KMS-11 (cell line): Measurements from ENCODE around the gene SDK2.

Experiments used
- H2AFZ ChIP-seq: fragments of 200-600 bp; sonication (generic); 2 replicates; pipeline ENCODE4 v1.6.1; 2016; ENCODE audit warnings: antibody characterized with exemption, mixed run types, low read depth
- H3K27ac ChIP-seq: fragments of 200-600 bp; sonication (generic); 2 replicates; pipeline ENCODE4 v1.6.1; 2016; ENCODE audit warnings: mild to moderate bottlenecking, mixed run types
- H3K27me3 ChIP-seq: fragments of 200-600 bp; sonication (generic); 2 replicates; pipeline ENCODE4 v1.6.1; 2017; ENCODE audit warnings: mild to moderate bottlenecking, low read depth, mixed run types, moderate library complexity; ENCODE audit not compliant: insufficient read depth
- H3K36me3 ChIP-seq: fragments of 200-600 bp; sonication (generic); 2 replicates; pipeline ENCODE4 v1.6.1; 2017; ENCODE audit warnings: mild to moderate bottlenecking, mixed run types; ENCODE audit not compliant: insufficient read depth
- H3K4me1 ChIP-seq: fragments of 200-600 bp; sonication (generic); 2 replicates; pipeline ENCODE4 v1.6.1; 2016; ENCODE audit warnings: mild to moderate bottlenecking, low read depth, mixed run types; ENCODE audit not compliant: poor library complexity, severe bottlenecking
- H3K4me2 ChIP-seq: fragments of 200-600 bp; sonication (generic); 2 replicates; pipeline ENCODE4 v1.7.0; 2016; ENCODE audit warnings: mild to moderate bottlenecking, mixed run types
- H3K4me3 ChIP-seq: fragments of 200-600 bp; sonication (generic); IDR thresholded peaks from 2 replicates; pipeline ENCODE4 v1.6.1; 2017; ENCODE audit warnings: low read depth, low read length, mixed read lengths; ENCODE audit not compliant: insufficient read depth
- H3K79me2 ChIP-seq: fragments of 200-600 bp; sonication (generic); 2 replicates; pipeline ENCODE4 v1.6.1; 2016; ENCODE audit warnings: low read depth, mixed run types; ENCODE audit not compliant: insufficient read depth
- H3K9ac ChIP-seq: fragments of 200-600 bp; sonication (generic); 2 replicates; pipeline ENCODE4 v1.6.1; 2016; ENCODE audit warnings: mild to moderate bottlenecking, mixed run types
- H4K20me1 ChIP-seq: fragments of 200-600 bp; sonication (generic); 2 replicates; pipeline ENCODE4 v1.6.1; 2016; ENCODE audit warnings: mild to moderate bottlenecking, mixed run types; ENCODE audit not compliant: insufficient read depth
- TF ChIP-seq, protein P1 (sequence below): fragments of 200-600 bp; sonication (generic); conservative IDR thresholded peaks from 2 replicates; pipeline ENCODE4 v1.6.1; 2017; ENCODE audit warnings: low read depth, mild to moderate bottlenecking, antibody characterized with exemption, low read length, moderate library complexity, mixed read lengths

The SDK2 gene

GRCh38 chr17:73348018-73348828, 296.0 kb downstream of the SDK2 start:
- Histone ChIP-seq H2AFZ (no peak overlapping the region), H3K27me3 (no peaks in the 10 kb centered on the region; the same call in 1 of the 2 replicates), H3K4me2 (no peak overlapping the region), H4K20me1 (no peaks in the 10 kb centered on the region), H3K4me1 (peaks cover 16% of the 10 kb centered on the region), H3K4me3 (no peak overlapping the region), H3K79me2 (no peaks in the 10 kb centered on the region), H3K36me3 (no peaks in the 10 kb centered on the region), H3K9ac (no peak overlapping the region), H3K27ac (no peak overlapping the region)
- TF ChIP-seq, protein P1, sequence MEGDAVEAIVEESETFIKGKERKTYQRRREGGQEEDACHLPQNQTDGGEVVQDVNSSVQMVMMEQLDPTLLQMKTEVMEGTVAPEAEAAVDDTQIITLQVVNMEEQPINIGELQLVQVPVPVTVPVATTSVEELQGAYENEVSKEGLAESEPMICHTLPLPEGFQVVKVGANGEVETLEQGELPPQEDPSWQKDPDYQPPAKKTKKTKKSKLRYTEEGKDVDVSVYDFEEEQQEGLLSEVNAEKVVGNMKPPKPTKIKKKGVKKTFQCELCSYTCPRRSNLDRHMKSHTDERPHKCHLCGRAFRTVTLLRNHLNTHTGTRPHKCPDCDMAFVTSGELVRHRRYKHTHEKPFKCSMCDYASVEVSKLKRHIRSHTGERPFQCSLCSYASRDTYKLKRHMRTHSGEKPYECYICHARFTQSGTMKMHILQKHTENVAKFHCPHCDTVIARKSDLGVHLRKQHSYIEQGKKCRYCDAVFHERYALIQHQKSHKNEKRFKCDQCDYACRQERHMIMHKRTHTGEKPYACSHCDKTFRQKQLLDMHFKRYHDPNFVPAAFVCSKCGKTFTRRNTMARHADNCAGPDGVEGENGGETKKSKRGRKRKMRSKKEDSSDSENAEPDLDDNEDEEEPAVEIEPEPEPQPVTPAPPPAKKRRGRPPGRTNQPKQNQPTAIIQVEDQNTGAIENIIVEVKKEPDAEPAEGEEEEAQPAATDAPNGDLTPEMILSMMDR, result no peak

DNA sequence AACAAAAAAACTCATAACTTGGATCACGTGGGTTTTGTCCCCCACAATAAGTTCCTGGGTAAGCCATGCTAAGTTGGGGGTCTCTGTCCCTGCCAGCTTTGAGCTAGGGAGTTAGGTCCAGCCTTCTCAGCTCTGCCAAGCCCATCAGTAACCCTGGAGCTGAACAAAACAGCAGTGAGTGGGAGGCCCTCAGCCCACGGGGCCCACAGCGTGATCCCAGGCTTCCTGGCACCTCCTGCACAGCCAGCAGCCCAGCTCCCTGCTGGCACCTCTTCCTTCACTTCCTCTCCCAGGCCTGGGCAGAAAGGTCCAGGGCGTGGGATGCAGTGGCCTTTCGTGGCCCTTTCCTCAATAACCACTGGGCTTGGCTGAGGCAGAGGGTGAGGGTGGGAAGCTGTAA, 296.9 kb downstream of the SDK2 start:
- H3K4me1 ChIP-seq, result peaks cover 25% of the 10 kb centered on the region
- no peaks in the 10 kb centered on the region for H4K20me1 ChIP-seq
- no peak overlapping the region for H3K4me3 ChIP-seq
- no peaks in the 10 kb centered on the region for H3K27me3 ChIP-seq
- H3K36me3 ChIP-seq, result no peaks in the 10 kb centered on the region
- H2AFZ ChIP-seq, result no peak overlapping the region
- no peaks in the 10 kb centered on the region for H3K79me2 ChIP-seq
- H3K27ac ChIP-seq, result no peak overlapping the region
- H3K9ac ChIP-seq, result no peak overlapping the region
- H3K4me2 ChIP-seq, result no peak overlapping the region
- TF ChIP-seq, protein P1, result no peak

DNA sequence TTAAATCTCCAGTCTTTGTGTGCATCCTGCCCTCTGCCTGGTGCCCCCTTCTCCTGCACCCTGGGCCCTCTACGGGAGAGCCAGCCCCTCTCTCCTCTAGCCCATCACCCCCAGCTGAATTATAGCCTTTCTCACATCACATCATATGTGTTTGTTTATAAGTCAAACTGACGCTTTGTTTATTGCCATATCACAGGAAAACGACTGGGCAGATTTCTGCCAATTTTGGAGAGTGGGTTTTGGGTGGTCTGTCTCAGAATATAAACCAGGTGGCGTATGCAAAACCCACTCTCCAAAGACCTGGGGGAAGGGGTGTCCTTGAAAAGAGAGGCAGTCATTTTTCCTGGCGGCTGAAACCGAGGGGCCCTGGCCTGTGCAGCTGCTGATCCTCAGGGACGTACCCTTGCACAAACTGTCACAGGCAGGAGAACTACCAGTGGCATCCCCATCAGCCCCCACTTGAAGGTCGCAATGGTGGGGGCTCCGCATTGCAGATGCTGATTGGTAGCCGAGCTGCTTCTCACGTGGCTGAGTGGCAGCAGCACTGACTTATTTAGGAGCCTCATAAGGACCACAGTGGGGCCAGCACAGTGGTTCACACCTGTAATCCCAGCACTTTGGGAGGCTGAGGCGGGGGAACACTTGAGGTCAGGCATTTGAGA, 297.6 kb downstream of the SDK2 start:
- Histone ChIP-seq H3K36me3 (no peaks in the 10 kb centered on the region), H4K20me1 (no peaks in the 10 kb centered on the region), H3K9ac (no peak overlapping the region), H3K27ac (no peak overlapping the region), H3K4me3 (no peak overlapping the region), H3K79me2 (no peaks in the 10 kb centered on the region), H3K27me3 (no peaks in the 10 kb centered on the region), H3K4me2 (no peak overlapping the region), H2AFZ (no peak overlapping the region), H3K4me1 (peaks cover 31% of the 10 kb centered on the region)
- TF ChIP-seq, protein P1, result no peak

GRCh38 chr17:73343739-73344454, 300.3 kb downstream of the SDK2 start:
- Histone ChIP-seq H3K36me3 (no peaks in the 10 kb centered on the region), H3K79me2 (no peaks in the 10 kb centered on the region), H4K20me1 (no peaks in the 10 kb centered on the region), H3K4me1 (peaks cover 58% of the 10 kb centered on the region), H3K9ac (no peak overlapping the region), H3K4me2 (peak overlapping the region; percentile 79), H3K27me3 (no peaks in the 10 kb centered on the region), H2AFZ (no peak overlapping the region), H3K27ac (no peak overlapping the region), H3K4me3 (no peak overlapping the region)
- TF ChIP-seq, protein P1, result no peak
